Sigmoid colon (tissue), 7 donors: ENCODE results near the gene PHC3. TPM values are rescaled to one million over a fixed set of nuclear protein-coding genes. Genes with fewer than 3 reads are reported as not detected.
"Not testable (repeated sequence)": the region's sequence is repeated elsewhere in the genome, so short reads cannot be mapped to it uniquely, and the experiment has no call there.

Experiments used
- DNase-seq: peaks from one replicate; pipeline ENCODE4 v3.0.0-alpha.2; 2019
- H3K27ac ChIP-seq, 4 donors: fragments of 200-600 bp; sonication (generic); one replicate each; pipeline ENCODE4 v1.5.1; 2016 to 2019; ENCODE audit warnings: mild to moderate bottlenecking in 1 of 4
- H3K27me3 ChIP-seq, 3 donors: fragments of 200-600 bp; sonication (generic); one replicate each; pipeline ENCODE4 v1.5.1; 2019; ENCODE audit warnings: mild to moderate bottlenecking in 1 of 3
- H3K36me3 ChIP-seq, 4 donors: fragments of 200-600 bp; sonication (generic); one replicate each; pipeline ENCODE4 v1.5.1; 2016 to 2019
- H3K4me1 ChIP-seq, 4 donors: fragments of 200-600 bp; sonication (generic); one replicate each; pipeline ENCODE4 v1.5.1; 2017 to 2019
- H3K4me3 ChIP-seq, 4 donors: fragments of 200-600 bp; sonication (generic); one replicate each; pipeline ENCODE4 v1.5.1; 2017 to 2019; ENCODE audit warnings: mild to moderate bottlenecking in 2 of 4, moderate library complexity in 1 of 4
- H3K9me3 ChIP-seq, 4 donors: fragments of 200-600 bp in 3 of 4; sonication (generic) in 3 of 4; one replicate each; pipeline versions ENCODE4 v1.5.1 to v1.6.1; 2013 to 2019
- EP300 ChIP-seq, 4 donors: sonication (generic); formaldehyde crosslinking; IDR thresholded peaks; one replicate each; pipeline ENCODE4 v1.6.1; 2017; ENCODE audit warnings: antibody characterized with exemption in 4 of 4
- POLR2A ChIP-seq, 2 donors: fragments of 450-650 bp; IDR thresholded peaks; one replicate each; pipeline ENCODE4 v1.6.1; 2016; ENCODE audit warnings: antibody characterized with exemption in 2 of 2, mild to moderate bottlenecking in 2 of 2, moderate library complexity in 2 of 2
- POLR2AphosphoS5 ChIP-seq, 4 donors: sonication (generic); formaldehyde crosslinking; IDR thresholded peaks; one replicate each; pipeline ENCODE4 v1.6.1; 2017; ENCODE audit warnings: antibody characterized with exemption in 4 of 4
- WGBS, 2 donors: extraction: QIAGEN DNeasy Blood & Tissue Kit; methylation state at CpG; one replicate each; pipeline ENCODE4 v1.1.7; 2013; 5-methylcytosine and 5-hydroxymethylcytosine counted together
- intact Hi-C: fragments of 100-400 bp; cut with DNase I; formaldehyde crosslinking; loops from one replicate; pipeline ENCODE4 v1.15.1; 2023
- polyA plus RNA-seq, 3 donors: library from polyadenylated mRNA; stranded (reverse); fragments of 200-250 nt; gene quantifications; one replicate each; pipeline ENCODE4 v1.2.3, GENCODE V29; 2013
- total RNA-seq, 4 donors: library from RNA; depleted of rRNA; stranded (reverse); fragments of >200 nt; gene quantifications; one replicate each; pipeline ENCODE4 v1.1.0, GENCODE V29; 2016
- TF ChIP-seq, protein P1 (sequence below), 4 experiments: fragments of 450-650 bp in 3 of 4; fragments of 200-600 bp in 1 of 4; IDR thresholded peaks; one replicate each; pipeline ENCODE4 v1.5.1; 2016 to 2019; ENCODE audit warnings: antibody characterized with exemption in 4 of 4, mild to moderate bottlenecking in 3 of 4, moderate library complexity in 2 of 4
- donor health status: healthy with polysubstance abuse.
- donor health status: Bipolar disorder and iron deficiency.
- donor health status: healthy.

PHC3 gene
- total and polyA plus RNA-seq, 7 donors, result 3.0 to 85.9 (median 56.4) TPM

DNA sequence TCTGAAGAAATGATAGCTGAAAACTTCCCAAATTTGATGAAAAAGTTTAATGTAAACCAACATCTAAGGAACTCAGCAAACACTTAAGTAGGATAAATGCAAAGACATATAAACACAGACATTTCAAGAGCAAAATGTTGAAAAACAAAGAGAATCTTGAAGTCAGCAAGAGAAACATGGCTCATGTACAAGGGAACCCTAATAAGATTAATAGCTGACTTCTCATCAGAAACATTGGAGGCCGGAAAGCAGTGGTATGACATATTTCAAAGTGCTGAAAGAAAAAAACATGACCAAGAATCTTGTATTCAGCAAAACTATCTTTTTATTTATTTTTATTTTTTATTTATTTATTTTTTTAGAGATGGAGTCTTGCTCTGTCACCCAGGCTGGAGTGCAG, 30.1 kb upstream of the PHC3 start:
- 98 to 100% methylated on average over 1 of the region's 1 CpG for WGBS, 2 donors
- Histone ChIP-seq H3K4me3 (no peak overlapping the region), H3K27ac (no peak overlapping the region), H3K4me1 (no peaks in the 10 kb centered on the region), H3K9me3 (no peaks in the 10 kb centered on the region), H3K36me3 (no peaks in the 10 kb centered on the region), H3K27me3 (no peaks in the 10 kb centered on the region)
- TF ChIP-seq, protein P1, sequence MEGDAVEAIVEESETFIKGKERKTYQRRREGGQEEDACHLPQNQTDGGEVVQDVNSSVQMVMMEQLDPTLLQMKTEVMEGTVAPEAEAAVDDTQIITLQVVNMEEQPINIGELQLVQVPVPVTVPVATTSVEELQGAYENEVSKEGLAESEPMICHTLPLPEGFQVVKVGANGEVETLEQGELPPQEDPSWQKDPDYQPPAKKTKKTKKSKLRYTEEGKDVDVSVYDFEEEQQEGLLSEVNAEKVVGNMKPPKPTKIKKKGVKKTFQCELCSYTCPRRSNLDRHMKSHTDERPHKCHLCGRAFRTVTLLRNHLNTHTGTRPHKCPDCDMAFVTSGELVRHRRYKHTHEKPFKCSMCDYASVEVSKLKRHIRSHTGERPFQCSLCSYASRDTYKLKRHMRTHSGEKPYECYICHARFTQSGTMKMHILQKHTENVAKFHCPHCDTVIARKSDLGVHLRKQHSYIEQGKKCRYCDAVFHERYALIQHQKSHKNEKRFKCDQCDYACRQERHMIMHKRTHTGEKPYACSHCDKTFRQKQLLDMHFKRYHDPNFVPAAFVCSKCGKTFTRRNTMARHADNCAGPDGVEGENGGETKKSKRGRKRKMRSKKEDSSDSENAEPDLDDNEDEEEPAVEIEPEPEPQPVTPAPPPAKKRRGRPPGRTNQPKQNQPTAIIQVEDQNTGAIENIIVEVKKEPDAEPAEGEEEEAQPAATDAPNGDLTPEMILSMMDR (IDR thresholded peaks at IDR 0.05), result no peak
- no peak for TF ChIP-seq POLR2A (IDR thresholded peaks at IDR 0.05)
- no peak for TF ChIP-seq POLR2AphosphoS5 (IDR thresholded peaks at IDR 0.05)
- no peak for TF ChIP-seq EP300 (IDR thresholded peaks at IDR 0.05)
- intact Hi-C loops, result no loop called here
- no peak for DNase-seq

DNA sequence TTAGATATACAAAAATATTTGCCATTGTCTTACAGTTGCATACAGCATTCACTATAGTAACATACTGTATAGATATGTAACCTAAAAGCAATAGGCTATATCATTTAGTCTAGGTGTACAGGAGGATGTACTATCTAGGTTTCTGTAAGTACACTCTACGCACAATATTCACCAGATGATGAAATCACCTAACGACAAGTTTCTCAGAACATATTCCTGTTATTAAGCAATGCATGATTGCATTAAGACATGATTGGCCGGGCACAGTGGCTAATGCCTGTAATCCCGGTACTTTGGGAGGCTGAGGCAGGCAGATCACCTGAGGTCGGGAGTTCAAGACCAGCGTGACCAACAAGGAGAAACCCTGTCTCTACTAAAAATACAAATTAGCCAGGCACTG, 26.2 kb upstream of the PHC3 start:
- DNase-seq, result no peak
- 77 to 88% methylated on average over 6 of the region's 6 CpGs for WGBS, 2 donors
- H3K27ac ChIP-seq, result no peak overlapping the region
- intact Hi-C loops, result no loop called here
- no peak overlapping the region for H3K4me3 ChIP-seq
- no peak for TF ChIP-seq POLR2A (IDR thresholded peaks at IDR 0.05)
- TF ChIP-seq EP300 (IDR thresholded peaks at IDR 0.05), result no peak
- TF ChIP-seq POLR2AphosphoS5 (IDR thresholded peaks at IDR 0.05), result no peak
- TF ChIP-seq, protein P1 (IDR thresholded peaks at IDR 0.05), result no peak
- H3K4me1 ChIP-seq, result no peaks in the 10 kb centered on the region
- H3K9me3 ChIP-seq, result no peaks in the 10 kb centered on the region
- H3K27me3 ChIP-seq, result no peaks in the 10 kb centered on the region
- H3K36me3 ChIP-seq, result no peaks in the 10 kb centered on the region

DNA sequence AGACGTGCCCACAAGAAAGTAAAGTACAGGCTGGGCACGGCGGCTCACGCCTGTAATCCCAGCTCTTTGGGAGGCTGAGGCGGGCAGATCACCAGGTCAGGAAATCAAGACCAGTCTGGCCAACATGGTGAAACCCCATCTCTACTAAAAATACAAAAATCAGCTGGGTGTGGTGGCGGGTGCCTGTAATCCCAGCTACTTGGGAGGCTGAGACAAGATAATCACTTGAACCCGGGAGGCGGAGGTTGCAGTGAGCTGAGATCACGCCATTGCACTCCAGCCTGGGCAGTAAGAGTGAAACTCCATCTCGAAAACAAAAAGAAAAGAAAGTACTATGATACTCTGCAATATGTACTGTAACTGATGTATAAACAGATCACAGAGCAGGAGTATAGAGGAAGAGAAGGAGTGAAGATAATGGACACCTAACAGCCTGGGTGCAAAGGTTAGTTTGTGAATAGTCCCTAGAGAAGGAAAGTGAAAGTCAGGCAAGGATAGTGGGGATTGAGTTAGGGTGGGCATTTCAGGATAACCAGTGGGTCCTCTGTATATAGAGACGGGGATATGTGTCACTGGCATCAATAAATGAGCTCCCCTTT, 24.7 kb upstream of the PHC3 start:
- H3K36me3 ChIP-seq, H3K27ac ChIP-seq, H3K27me3 ChIP-seq, intact Hi-C loops, H3K4me1 ChIP-seq, DNase-seq, H3K4me3 ChIP-seq, H3K9me3 ChIP-seq: not testable (repeated sequence)
- WGBS, 2 donors, result 62 to 86% methylated on average over 11 of the region's 11 CpGs

DNA sequence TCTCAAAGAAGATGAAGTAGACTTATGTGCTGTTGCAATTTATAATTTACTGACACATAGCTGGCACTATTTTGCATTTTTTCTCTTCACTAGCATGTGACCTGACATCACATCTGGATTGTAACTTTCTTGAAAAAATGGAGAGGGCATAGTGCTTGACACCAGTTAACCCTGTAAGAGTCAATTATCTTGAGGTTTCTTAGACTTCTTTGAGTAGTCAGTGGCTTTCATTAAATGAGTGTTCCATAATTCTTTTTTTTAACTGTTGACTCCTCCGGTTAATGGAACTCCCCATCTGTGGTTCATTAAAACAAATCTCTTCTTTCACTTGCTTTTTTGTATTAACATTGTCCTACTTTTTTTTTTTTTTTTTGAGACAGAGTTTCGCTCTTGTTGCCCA, 23.8 kb upstream of the PHC3 start:
- no peaks in the 10 kb centered on the region for H3K9me3 ChIP-seq
- intact Hi-C loops, result no loop called here
- WGBS, 2 donors, result 80 to 94% methylated on average over 2 of the region's 2 CpGs
- H3K27ac ChIP-seq, result no peak overlapping the region
- no peaks in the 10 kb centered on the region for H3K4me1 ChIP-seq
- H3K27me3 ChIP-seq, result no peaks in the 10 kb centered on the region
- DNase-seq, result no peak
- H3K4me3 ChIP-seq, result no peak overlapping the region
- no peaks in the 10 kb centered on the region for H3K36me3 ChIP-seq
- TF ChIP-seq POLR2AphosphoS5 (IDR thresholded peaks at IDR 0.05), result no peak
- TF ChIP-seq, protein P1 (IDR thresholded peaks at IDR 0.05), result no peak
- TF ChIP-seq EP300 (IDR thresholded peaks at IDR 0.05), result no peak
- TF ChIP-seq POLR2A (IDR thresholded peaks at IDR 0.05), result no peak

DNA sequence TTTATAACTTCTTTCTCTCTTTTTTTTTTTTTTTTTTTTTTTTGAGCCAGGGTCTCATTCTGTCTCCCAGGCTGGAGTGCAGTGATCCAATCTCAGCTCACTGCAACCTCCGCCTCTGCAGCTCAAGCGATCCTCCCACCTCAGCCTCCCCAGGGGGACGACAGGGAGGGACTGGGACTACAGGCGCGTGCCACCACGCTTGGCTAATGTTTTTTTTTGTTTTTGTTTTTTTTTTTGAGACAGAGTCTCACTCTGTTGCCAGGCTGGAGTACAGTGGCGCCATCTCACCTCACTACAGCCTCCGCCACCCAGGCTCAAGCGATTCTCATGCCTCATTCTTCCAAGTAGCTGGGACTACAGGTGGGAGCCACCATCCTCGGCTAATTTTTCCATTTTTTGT, 23.0 kb upstream of the PHC3 start:
- no peak for DNase-seq
- H3K4me1 ChIP-seq, result no peaks in the 10 kb centered on the region
- TF ChIP-seq EP300 (IDR thresholded peaks at IDR 0.05) (no peak), POLR2AphosphoS5 (IDR thresholded peaks at IDR 0.05) (no peak), POLR2A (IDR thresholded peaks at IDR 0.05) (no peak)
- TF ChIP-seq, protein P1 (IDR thresholded peaks at IDR 0.05), result no peak

More for the DNA sequence above, 23.0 kb upstream of the PHC3 start:
- Histone ChIP-seq H3K27me3 (no peaks in the 10 kb centered on the region), H3K27ac (no peak overlapping the region), H3K4me3 (no peak overlapping the region), H3K9me3 (no peaks in the 10 kb centered on the region), H3K36me3 (no peaks in the 10 kb centered on the region)
- intact Hi-C loops, result no loop called here
- WGBS, 2 donors, result 96 to 97% methylated on average over 10 of the region's 10 CpGs
